IPS-15b (cell line): ENCODE data around the gene FKBP6.

Experiments used
- H3K27me3 ChIP-seq: one replicate; pipeline ENCODE4 v1.6.1; 2013; ENCODE audit warnings: low read length; ENCODE audit not compliant: control insufficient read depth, insufficient read depth
- H3K36me3 ChIP-seq: one replicate; pipeline ENCODE4 v1.6.1; 2013; ENCODE audit warnings: low read length; ENCODE audit not compliant: control insufficient read depth, insufficient read depth
- H3K4me1 ChIP-seq: one replicate; pipeline ENCODE4 v1.6.1; 2013; ENCODE audit warnings: mild to moderate bottlenecking, low read length; ENCODE audit not compliant: control insufficient read depth, insufficient read depth
- H3K4me3 ChIP-seq: one replicate; pipeline ENCODE4 v1.5.1; 2013; ENCODE audit warnings: low read depth, low read length
- H3K9ac ChIP-seq: one replicate; pipeline ENCODE4 v1.6.1; 2013; ENCODE audit warnings: low read depth, mild to moderate bottlenecking, low read length
- H3K9me3 ChIP-seq: one replicate; pipeline ENCODE4 v1.6.1; 2013; ENCODE audit warnings: mild to moderate bottlenecking, low read length; ENCODE audit not compliant: control insufficient read depth, insufficient read depth

Gene FKBP6

GRCh38 chr7:73345951-73346350 lies 18.0 kb downstream of the FKBP6 start:
- no peak overlapping the region for H3K4me3 ChIP-seq
- H3K4me1 ChIP-seq, result no peaks in the 10 kb centered on the region
- no peaks in the 10 kb centered on the region for H3K36me3 ChIP-seq
- H3K9ac ChIP-seq, result no peak overlapping the region
- no peaks in the 10 kb centered on the region for H3K9me3 ChIP-seq
- H3K27me3 ChIP-seq, result no peaks in the 10 kb centered on the region

DNA sequence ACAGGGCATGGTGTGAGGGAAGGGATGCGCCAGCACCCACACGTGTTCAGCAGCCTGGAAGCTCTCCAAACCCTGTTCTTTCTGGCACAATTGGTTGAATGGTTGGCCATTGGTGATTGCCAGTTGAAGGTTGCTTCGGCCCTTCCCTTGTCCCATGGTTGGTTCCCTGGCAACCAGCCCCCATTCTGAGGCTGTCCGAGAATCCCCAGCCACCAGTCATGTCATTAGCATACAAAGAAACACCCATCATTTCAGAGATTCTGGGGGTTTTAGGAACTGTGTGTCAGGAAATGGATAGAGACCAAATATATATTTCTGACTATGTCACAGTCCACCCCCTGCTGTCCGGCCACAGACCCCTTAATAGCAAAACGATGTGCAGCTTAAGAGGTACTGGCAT lies 21.8 kb downstream of the FKBP6 start:
- Histone ChIP-seq H3K9me3 (no peaks in the 10 kb centered on the region), H3K36me3 (no peaks in the 10 kb centered on the region), H3K4me1 (no peaks in the 10 kb centered on the region), H3K4me3 (no peak overlapping the region), H3K27me3 (no peaks in the 10 kb centered on the region), H3K9ac (no peak overlapping the region)

- H3K27me3 ChIP-seq, result no peaks in the 10 kb centered on the region
- H3K4me1 ChIP-seq, result no peaks in the 10 kb centered on the region
- no peaks in the 10 kb centered on the region for H3K36me3 ChIP-seq
- no peak overlapping the region for H3K4me3 ChIP-seq
- H3K9ac ChIP-seq, result no peak overlapping the region
- no peaks in the 10 kb centered on the region for H3K9me3 ChIP-seq
Measured at GRCh38 chr7:73350306-73351068, 22.5 kb downstream of the FKBP6 start.

GRCh38 chr7:73351447-73352167 lies 23.6 kb downstream of the FKBP6 start:
- Histone ChIP-seq H3K9ac (no peak overlapping the region), H3K36me3 (no peaks in the 10 kb centered on the region), H3K4me3 (no peak overlapping the region), H3K9me3 (no peaks in the 10 kb centered on the region), H3K4me1 (no peaks in the 10 kb centered on the region), H3K27me3 (no peaks in the 10 kb centered on the region)

DNA sequence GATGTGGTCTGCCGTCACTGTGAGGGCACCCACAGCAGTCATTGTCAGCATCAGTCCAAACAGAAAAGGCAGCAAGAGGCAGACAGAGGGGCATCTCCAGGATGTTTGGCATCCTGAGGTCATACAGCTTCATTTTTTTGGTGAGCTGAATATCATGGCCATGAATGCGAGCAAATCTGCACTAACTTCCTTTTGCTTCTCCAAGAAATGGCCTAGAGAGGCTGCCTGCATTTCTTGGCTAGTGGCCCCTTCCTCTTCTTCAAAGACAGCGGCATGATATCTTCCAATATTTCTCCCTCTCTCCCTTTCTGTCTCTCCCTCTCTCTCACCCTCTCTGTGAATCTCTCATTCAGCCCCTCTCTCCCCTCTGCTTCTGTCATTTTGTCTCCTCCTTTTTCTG lies 24.8 kb downstream of the FKBP6 start:
- H3K9me3 ChIP-seq, result no peaks in the 10 kb centered on the region
- H3K4me3 ChIP-seq, result no peak overlapping the region
- H3K36me3 ChIP-seq, result no peaks in the 10 kb centered on the region
- H3K27me3 ChIP-seq, result no peaks in the 10 kb centered on the region
- no peak overlapping the region for H3K9ac ChIP-seq
- no peaks in the 10 kb centered on the region for H3K4me1 ChIP-seq

DNA sequence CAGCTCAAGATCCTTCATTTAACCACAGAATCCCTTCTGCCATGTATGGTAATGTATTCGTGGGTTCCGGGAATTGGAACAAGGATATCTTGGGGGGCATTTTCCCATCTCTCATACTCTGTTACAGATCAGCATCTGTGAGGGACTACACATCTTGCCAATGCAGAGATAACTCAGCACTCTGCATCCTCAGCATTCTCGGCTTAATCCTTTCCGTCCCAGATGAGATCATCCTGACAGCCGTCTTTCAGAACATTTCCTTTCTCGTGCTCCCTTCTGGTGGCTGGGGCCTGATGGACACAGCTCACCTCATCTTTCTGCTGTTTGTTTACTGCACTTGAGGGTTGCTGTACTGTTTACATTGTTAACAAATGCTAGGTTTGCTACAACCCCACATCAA lies 25.3 kb downstream of the FKBP6 start:
- no peak overlapping the region for H3K9ac ChIP-seq
- no peaks in the 10 kb centered on the region for H3K36me3 ChIP-seq
- H3K9me3 ChIP-seq, result no peaks in the 10 kb centered on the region
- H3K4me3 ChIP-seq, result no peak overlapping the region
- no peaks in the 10 kb centered on the region for H3K4me1 ChIP-seq
- no peaks in the 10 kb centered on the region for H3K27me3 ChIP-seq

DNA sequence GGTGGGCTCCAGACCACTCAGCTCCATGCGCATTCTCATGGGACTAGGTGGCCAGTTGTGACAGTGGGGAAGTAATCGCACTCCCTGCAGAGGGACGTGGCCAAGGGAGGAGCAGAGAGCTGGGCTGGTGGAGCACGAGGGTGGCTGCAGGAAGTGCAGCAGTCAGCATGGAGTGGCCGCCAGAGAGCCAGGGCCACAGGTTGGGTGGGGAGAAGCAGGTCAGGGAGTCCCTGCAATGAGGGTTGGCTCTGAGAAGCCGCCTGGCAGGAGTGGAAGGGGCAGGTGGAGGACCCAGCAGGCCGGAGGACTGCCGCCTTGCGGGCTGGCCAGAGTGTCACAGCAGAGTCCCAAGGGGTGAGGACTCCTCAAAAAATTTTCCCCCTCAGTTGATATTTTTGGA lies 26.2 kb downstream of the FKBP6 start:
- Histone ChIP-seq H3K9me3 (no peaks in the 10 kb centered on the region), H3K9ac (no peak overlapping the region), H3K4me3 (no peak overlapping the region)

GRCh38 chr7:73354821-73355220 lies 26.9 kb downstream of the FKBP6 start:
- H3K4me1 ChIP-seq, result no peaks in the 10 kb centered on the region
- H3K4me3 ChIP-seq, result no peak overlapping the region
- H3K27me3 ChIP-seq, result no peaks in the 10 kb centered on the region
- H3K9ac ChIP-seq, result no peak overlapping the region
- no peaks in the 10 kb centered on the region for H3K9me3 ChIP-seq
- H3K36me3 ChIP-seq, result no peaks in the 10 kb centered on the region

More for the DNA sequence above, 26.2 kb downstream of the FKBP6 start:
- Histone ChIP-seq H3K36me3 (no peaks in the 10 kb centered on the region), H3K4me1 (no peaks in the 10 kb centered on the region), H3K27me3 (no peaks in the 10 kb centered on the region)

GRCh38 chr7:73356159-73356558 lies 28.2 kb downstream of the FKBP6 start:
- no peaks in the 10 kb centered on the region for H3K9me3 ChIP-seq
- no peak overlapping the region for H3K4me3 ChIP-seq
- no peaks in the 10 kb centered on the region for H3K36me3 ChIP-seq
- H3K4me1 ChIP-seq, result no peaks in the 10 kb centered on the region
- no peaks in the 10 kb centered on the region for H3K27me3 ChIP-seq
- no peak overlapping the region for H3K9ac ChIP-seq

DNA sequence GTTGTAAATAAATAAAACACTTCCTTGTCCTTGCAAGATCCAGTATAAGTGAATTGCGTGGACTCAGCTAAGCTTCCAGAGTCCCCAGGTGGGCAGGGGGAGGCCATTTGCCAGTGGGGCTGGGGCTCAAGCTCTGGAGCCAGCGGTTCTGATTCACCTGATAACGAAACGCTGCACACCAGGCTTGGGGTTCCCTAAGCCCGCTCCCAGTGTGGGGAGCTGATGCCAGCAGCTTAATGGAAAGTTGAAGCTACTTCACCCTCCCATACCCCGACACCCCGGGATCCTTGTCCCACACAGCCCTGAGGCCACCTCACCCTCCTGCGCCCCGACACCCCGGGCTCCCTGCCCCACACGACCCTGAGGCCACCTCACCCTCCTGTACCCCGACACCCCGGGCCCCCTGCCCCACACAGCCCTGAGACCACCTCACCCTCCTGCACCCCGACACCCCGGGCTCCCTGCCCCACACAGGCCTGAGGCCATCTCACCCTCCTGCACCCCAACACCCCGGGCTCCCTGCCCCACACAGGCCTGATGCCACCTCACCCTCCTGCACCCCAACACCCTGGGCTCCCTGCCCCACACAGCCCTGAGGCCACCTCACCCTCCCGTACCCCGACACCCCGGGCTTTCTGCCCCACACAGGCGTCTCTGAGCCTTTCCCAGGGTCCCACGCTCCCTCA lies 30.8 kb downstream of the FKBP6 start:
- H3K9me3 ChIP-seq, result no peaks in the 10 kb centered on the region
- H3K36me3 ChIP-seq, result no peaks in the 10 kb centered on the region
- H3K27me3 ChIP-seq, result no peaks in the 10 kb centered on the region
- H3K4me3 ChIP-seq, result no peak overlapping the region
- H3K4me1 ChIP-seq, result no peaks in the 10 kb centered on the region
- H3K9ac ChIP-seq, result no peak overlapping the region

DNA sequence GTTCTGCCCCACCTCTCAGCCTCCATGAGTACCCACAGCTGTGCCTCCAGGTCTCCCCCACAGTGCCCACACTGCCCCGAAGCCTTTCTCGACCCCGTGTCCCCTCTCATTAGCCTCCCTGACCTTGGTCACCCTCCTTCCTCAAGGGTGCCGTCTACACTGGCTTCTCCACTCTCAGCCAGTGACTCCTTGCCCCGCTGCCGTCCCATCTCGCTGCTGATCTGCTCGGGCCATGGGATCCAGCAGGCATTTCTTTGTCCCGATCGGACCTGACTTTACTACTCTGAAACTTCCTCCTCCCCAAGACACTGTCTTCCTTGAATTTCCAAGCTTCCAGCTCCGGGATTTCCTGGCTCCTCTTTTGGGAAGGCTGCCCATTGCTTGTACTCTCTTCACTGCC lies 31.3 kb downstream of the FKBP6 start:
- Histone ChIP-seq H3K4me1 (no peaks in the 10 kb centered on the region), H3K27me3 (no peaks in the 10 kb centered on the region), H3K36me3 (no peaks in the 10 kb centered on the region), H3K4me3 (no peak overlapping the region), H3K9ac (no peak overlapping the region), H3K9me3 (no peaks in the 10 kb centered on the region)
